Astrocyte (in vitro differentiated cells and primary cell): Measurements from ENCODE around the gene FANCE.

Source experiments
- CTCF ChIP-seq: IDR thresholded peaks from 2 replicates; pipeline ENCODE4 v1.5.1; 2011; ENCODE audit warnings: low read depth, mild to moderate bottlenecking, inconsistent platforms, low read length, moderate library complexity; ENCODE audit not compliant: insufficient read depth
- EZH2 ChIP-seq: IDR thresholded peaks from 2 replicates; pipeline ENCODE4 v1.6.1; 2012; ENCODE audit warnings: mild to moderate bottlenecking, low read length, inconsistent platforms; ENCODE audit not compliant: insufficient read depth

DNA sequence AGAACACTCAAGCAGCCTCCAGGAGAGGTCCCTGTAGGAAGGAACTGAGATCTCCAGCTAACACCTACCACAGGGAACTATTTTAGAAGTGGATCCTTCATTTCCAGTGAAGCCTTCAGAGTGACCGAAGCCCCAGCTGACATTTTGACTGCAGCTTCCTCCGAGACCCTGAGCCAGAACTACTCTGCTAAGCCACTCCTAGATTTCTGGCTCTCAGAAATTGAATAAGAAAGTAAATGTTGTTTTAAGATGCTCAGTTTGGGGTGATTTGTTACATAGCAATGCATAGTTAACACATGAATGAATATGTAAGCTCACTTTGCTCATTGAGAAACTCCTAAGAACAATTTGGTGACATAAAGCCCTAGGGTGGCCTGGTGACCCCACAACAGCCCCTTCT lies 55.1 kb downstream of the FANCE start:
- no peak for TF ChIP-seq CTCF
- TF ChIP-seq EZH2, result no peak
